Esophagus squamous epithelium (tissue), 4 donors: ENCODE measurements around the gene FBXO30.

ENCODE experiments used
- POLR2A ChIP-seq, 4 donors: fragments of 450-650 bp; IDR thresholded peaks; one replicate each; pipeline ENCODE4 v1.6.1; 2017; ENCODE audit warnings: antibody characterized with exemption in 4 of 4, mild to moderate bottlenecking in 4 of 4, moderate library complexity in 3 of 4
- TF ChIP-seq, protein P1 (sequence below), 6 experiments: fragments of 450-650 bp in 4 of 6; fragments of 200-600 bp in 2 of 6; sonication (generic) in 2 of 6; IDR thresholded peaks; one replicate each; pipeline ENCODE4 v1.5.1; 2016 to 2019; ENCODE audit warnings: antibody characterized with exemption in 6 of 6, mild to moderate bottlenecking in 4 of 6, moderate library complexity in 4 of 6

DNA sequence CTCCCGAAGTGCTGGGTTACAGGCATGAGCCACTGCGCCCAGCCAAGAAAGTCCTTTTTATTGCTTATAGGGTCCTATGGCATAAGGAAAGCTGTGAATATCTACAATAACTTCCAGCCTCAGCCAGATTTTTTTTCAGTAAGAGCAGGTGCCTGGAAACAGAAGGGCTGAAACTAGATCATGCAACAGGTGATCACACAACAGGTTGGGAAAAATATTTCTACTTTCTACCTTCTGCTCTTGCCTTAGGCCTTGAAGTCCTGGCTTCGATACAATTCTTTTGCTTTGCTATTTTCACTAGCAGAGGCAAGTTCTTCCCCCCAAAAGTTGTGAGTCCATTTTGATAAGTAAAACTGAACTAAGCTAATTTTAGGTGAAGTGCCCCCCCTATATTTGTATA lies 9.7 kb upstream of the FBXO30 start:
- TF ChIP-seq POLR2A (IDR thresholded peaks at IDR 0.05), result no peak
- TF ChIP-seq, protein P1, sequence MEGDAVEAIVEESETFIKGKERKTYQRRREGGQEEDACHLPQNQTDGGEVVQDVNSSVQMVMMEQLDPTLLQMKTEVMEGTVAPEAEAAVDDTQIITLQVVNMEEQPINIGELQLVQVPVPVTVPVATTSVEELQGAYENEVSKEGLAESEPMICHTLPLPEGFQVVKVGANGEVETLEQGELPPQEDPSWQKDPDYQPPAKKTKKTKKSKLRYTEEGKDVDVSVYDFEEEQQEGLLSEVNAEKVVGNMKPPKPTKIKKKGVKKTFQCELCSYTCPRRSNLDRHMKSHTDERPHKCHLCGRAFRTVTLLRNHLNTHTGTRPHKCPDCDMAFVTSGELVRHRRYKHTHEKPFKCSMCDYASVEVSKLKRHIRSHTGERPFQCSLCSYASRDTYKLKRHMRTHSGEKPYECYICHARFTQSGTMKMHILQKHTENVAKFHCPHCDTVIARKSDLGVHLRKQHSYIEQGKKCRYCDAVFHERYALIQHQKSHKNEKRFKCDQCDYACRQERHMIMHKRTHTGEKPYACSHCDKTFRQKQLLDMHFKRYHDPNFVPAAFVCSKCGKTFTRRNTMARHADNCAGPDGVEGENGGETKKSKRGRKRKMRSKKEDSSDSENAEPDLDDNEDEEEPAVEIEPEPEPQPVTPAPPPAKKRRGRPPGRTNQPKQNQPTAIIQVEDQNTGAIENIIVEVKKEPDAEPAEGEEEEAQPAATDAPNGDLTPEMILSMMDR (IDR thresholded peaks at IDR 0.05), result no peak
